Brain pericyte (primary cell): ENCODE data around the gene NLN.
"Not testable (repeated sequence)": the region's sequence is repeated elsewhere in the genome, so short reads cannot be mapped to it uniquely, and the experiment has no call there.

Experiments used
- DNase-seq: peaks from one replicate; pipeline ENCODE4 v3.0.0-alpha.2; 2012; ENCODE audit warnings: low read depth, low spot score

Gene NLN

GRCh38 chr5:65832152-65832551, 110.1 kb downstream of the NLN start:
- DNase-seq = no peak

GRCh38 chr5:65832603-65833228, 110.7 kb downstream of the NLN start:
- DNase-seq = no peak

DNA sequence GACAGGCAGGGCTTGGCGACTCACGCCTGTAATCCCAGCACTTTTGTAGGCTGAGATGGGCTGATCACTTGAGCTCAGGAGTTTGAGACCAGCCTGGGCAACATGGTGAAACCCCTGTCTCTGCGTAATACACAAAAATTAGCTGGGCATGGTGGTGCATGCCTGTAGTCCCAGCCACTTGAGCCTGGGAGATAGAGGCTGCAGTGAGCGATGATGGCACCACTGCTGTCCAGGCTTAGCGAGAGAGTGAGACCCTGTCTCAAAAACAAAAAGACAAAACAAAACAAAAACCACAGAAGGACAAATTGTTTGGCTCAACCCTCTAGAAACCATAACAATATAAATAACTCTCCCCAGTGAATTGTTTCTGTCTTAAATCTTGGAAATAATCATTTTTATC, 111.8 kb downstream of the NLN start:
- no peak for DNase-seq

DNA sequence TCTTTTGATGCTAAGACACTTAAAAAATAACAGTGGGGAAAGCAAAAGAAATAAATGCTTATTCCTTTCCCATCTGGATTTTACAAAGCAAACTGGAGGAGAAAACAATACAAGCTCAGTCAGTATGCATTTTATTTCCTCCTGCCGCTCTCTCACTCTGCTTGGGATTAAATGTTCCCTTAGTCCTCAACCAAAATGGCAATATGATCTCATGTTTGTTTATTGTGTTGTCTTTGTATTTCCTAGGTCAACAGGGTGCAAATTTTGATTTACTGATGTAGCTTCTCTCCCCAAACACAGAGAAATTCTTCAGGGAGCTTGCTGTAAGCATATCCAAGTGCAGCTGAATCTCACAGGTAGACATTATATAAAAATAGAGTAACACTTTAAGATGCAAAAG, 112.3 kb downstream of the NLN start:
- no peak for DNase-seq

- DNase-seq = no peak
These were observed 113.2 kb downstream of the NLN start for GRCh38 chr5:65835191-65835590.

DNA sequence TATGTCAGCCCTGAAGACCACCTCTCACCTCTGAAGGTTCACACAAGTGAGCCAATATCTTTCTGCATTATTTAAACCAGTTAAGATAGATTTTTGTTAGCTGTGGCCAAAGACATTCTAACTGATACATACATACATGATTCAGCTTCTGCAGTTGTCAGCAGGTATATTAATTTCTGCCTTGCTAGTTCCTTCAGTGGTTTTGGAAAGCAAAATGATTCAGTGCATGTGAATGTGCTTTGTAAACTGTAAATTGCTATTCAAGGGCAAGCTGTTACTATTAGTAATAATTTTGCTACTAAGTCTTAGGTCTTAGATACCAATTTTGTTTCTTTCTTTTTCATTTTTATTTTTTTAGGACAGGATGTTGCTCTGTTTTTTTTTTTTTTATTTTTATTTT, 115.1 kb downstream of the NLN start:
- no peak for DNase-seq

GRCh38 chr5:65839170-65839569, 117.2 kb downstream of the NLN start:
- not testable (repeated sequence) for DNase-seq

- no peak for DNase-seq
These were observed 118.1 kb downstream of the NLN start for GRCh38 chr5:65840071-65840470.

DNA sequence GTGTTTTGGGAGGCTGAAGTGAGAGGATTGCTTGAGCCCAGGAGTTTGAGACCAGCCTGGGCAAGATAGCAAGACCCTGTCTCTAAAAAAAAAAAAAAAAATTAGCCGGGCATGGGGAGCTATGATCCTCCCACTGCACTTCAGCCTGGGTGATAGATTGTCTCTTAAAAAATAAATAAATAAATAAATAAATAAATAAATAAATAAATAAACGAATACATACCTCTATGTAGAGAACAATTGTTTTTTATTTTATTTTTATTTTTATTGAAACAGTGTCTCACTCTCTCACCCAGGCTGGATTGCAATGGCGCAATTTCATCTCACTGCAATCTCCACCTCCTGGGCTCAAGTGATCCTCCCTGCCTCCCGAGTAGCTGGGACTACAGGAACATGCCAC, 122.8 kb downstream of the NLN start:
- not testable (repeated sequence) for DNase-seq

DNA sequence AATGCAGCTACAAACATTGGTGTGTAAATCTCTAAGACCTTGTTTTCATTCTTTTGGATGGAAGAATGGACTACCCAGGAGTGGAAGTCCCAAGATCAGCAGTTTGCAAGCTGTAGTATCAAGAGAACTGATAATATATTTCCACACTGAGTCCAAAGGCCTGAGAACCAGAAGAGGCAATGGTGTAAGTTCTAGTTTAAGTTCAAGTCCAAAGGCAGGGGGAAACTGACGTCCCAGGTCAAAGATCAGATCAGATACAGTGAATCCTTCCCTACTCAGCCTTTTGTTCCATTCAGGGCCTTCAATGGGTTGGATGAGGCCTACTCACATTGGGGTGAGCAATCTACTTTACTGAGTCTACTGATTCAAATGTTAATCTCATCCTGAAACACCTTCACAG, 124.1 kb downstream of the NLN start:
- no peak for DNase-seq

DNA sequence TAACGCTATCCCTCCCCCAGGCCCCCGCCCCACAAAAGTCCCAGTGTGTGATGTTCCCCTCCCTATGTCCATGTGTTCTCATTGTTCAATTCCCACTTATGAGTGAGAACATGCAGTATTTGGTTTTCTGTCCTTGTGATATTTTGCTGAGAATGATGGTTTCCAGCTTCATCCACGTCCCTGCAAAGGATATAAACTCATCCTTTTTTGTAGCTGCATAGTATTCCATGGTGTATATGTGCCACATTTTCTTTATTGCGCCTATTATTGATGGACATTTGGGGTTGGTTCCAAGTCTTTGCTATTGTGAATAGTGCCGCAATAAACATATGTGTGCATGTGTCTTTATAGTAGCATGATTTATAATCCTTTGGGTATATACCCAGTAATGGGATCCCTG, 125.0 kb downstream of the NLN start:
- not testable (repeated sequence) for DNase-seq

- DNase-seq = not testable (repeated sequence)
These were observed 127.9 kb downstream of the NLN start for GRCh38 chr5:65849918-65850317.

DNA sequence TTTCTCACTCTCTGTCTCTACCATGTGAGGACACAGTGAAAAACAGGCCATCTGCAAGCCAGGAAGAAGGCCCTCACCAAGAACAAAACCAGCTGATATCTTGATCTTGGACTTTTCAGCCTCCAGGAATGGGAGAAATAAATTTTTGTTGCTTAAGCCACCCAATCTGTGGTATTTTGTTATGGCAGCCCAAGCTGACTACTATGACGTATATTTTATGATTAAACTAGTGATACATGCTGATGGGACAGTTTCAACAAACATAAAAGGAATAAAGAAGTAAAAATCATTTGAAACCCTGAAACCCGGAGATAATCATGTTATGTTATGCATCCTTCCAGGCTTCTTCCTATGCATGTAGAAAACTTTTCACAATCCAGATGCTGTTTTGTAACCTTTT, 132.9 kb downstream of the NLN start:
- no peak for DNase-seq

DNA sequence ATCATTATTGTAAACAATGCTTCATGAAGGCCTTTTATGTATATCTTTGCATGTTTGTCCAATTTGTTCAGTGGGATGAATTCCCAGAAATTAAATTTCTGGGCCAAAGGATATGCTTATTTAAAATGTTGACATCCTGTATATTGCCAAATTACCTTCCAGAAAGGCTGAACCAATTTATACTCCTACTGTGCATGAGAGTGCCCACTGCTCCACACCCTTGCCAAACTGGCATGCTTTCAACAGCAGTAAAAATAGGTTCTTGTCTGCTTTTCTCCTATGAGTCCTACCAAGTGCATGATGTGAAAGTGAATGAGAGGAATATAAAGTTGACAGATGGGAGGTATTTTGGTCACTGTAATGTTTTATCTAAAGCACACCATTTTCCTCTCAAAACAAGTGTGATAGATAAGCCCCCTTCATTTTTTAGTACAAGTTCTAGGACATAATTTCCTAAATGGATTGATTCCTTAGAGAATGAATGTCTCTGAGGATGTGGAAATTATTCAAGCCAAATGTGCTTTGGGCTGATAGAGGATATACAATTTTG, 133.8 kb downstream of the NLN start:
- DNase-seq = no peak

- DNase-seq = no peak
These were observed 134.5 kb downstream of the NLN start for GRCh38 chr5:65856520-65856919.

DNA sequence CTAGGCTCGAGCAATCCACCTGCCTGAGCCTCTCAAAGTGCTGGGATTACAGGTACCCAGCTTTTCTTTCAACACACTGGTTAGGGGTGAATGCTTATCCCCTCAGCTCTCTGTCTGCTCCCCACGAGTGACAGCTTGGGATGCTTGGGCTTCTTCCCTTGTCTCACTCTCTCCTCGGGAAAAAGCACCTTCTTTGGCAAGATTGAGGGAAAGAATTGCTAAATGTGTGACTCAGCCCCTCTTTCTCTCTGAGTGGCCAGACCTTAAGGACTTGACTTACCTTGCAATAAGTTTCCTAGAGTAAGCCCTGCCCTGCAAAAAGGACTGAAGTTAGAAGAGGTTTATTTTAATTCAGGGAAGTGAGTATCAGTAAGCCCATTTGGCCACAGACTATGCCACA, 136.3 kb downstream of the NLN start:
- DNase-seq = no peak

GRCh38 chr5:65861830-65862241, 139.8 kb downstream of the NLN start:
- no peak for DNase-seq

GRCh38 chr5:65862384-65862783, 140.4 kb downstream of the NLN start:
- no peak for DNase-seq

DNA sequence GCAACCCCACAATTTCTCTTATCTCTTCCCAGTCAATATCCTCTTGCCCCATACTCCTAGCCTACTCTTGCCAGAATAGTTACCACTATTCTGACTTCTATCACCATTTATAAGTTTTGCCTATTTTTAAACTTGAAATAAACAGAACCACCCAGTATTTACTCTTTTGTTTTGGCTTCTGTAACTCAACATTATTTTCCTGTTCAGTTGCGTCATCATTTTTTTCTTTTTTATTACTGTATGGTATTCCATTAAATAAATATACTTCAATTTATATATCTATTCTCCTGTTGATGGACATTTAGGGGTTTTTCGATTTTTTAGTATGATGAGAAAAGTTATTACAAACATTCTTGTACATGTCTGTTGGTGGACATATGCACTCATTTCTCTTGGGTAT, 141.7 kb downstream of the NLN start:
- DNase-seq = no peak

- DNase-seq = no peak
These were observed 145.0 kb downstream of the NLN start for GRCh38 chr5:65866837-65867521.

DNA sequence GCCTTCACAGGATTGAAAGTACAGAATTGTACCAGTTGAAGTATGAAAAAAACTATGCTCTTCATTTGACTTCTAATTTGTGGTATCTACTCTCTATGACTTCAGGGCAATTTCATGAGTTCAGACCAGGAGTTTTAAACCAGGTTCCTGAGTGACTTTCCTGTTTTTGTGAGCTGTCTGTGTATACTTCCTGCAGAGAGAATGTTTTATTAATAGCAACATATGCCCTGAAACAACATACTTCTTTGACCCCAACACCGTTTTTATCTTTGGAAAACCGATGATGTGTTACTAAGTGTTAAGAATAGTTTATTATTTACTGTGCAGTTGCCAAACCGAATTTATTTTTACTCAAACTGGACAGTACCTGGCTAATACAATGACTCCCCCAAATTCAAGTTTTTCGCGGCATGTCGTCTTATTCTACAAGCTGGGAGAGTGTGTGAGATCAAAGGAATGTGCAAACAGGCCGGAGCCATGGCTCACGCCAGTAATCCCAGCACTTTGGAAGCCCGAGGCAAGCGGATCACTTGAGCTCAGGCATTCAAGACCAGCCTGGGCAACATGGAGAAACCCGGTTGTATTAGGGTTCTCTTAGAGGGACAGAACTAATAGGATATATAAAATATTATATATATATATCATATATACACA, 145.7 kb downstream of the NLN start:
- DNase-seq = no peak

GRCh38 chr5:65868509-65868908, 146.5 kb downstream of the NLN start:
- DNase-seq = no peak

DNA sequence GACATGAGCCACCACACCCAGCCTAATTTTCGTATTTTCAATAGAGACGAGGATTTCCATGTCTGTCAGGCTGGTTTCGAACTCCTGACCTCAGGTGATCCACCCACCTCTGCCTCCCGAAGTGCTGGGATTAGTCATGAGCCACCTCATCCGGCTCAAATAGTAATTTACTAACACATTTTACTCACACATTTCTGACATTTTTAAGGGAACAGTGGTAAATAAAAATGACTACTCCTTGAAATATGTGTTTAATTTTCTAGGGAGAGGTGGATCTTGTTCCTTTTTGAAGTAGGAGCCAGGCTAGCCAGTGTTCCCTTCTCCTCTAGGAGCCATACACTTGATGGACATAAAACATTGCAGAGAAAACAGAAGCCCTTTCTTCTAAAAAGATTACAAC, 149.2 kb downstream of the NLN start:
- no peak for DNase-seq
